Measurements from ENCODE around the gene ATL1. TPM values are rescaled to one million over a fixed set of nuclear protein-coding genes. Genes with fewer than 3 reads are reported as not detected.

Gene ATL1
- total and polyA plus RNA-seq, 2 experiments from 2014 or later: 3.5 to 7.0 TPM

- no peaks in the 10 kb centered on the region for H3K79me2 ChIP-seq (replicated peaks; ENCODE audit: insufficient read depth)
- H3K4me2 ChIP-seq: no peak overlapping the region
- H3K4me1 Mint-ChIP-seq: no peaks in the 10 kb centered on the region; the same call in 1 of the 3 replicates
- DNase-seq (ENCODE audit: low spot score) (no peak), ATAC-seq (no peak)
- no peaks in the 10 kb centered on the region for H3K9me2 ChIP-seq (ENCODE audit: insufficient read depth)
- H3K4me3 Mint-ChIP-seq: no peak overlapping the region
- H4K20me1 ChIP-seq (replicated peaks; ENCODE audit: insufficient read depth): no peaks in the 10 kb centered on the region
- no peak overlapping the region for H2AFZ ChIP-seq
- TF ChIP-seq REST (IDR thresholded peaks at IDR 0.05; ENCODE audit: unreplicated experiment) (no peak), POLR2AphosphoS5 (IDR thresholded peaks at IDR 0.05; ENCODE audit: low read depth) (no peak), ZNF114 (CRISPR knock-in tag; IDR thresholded peaks at IDR 0.05) (no peak), ZNF331 (CRISPR knock-in tag; IDR thresholded peaks at IDR 0.05; ENCODE audit: low read depth) (no peak)
- no peak overlapping the region for H3K27ac Mint-ChIP-seq
- H3K36me3 ChIP-seq (ENCODE audit: insufficient read depth): no peaks in the 10 kb centered on the region
- H3K27ac ChIP-seq (ENCODE audit: low read depth): no peak overlapping the region
- H3K36me3 Mint-ChIP-seq (ENCODE audit: low read depth): no peaks in the 10 kb centered on the region
- no peaks in the 10 kb centered on the region for H3F3A ChIP-seq (replicated peaks; ENCODE audit: low read depth)
- H3K4me3 ChIP-seq: no peak overlapping the region
- H3K27me3 Mint-ChIP-seq (ENCODE audit: insufficient read depth, low read depth, poor library complexity): no peaks in the 10 kb centered on the region
- no peaks in the 10 kb centered on the region for H3K4me1 ChIP-seq (ENCODE audit: insufficient read depth)
- H3K27me3 ChIP-seq (ENCODE audit: insufficient read depth): no peaks in the 10 kb centered on the region
- H3K9me3 Mint-ChIP-seq: no peaks in the 10 kb centered on the region
Observed at GRCh38 chr14:50606468-50606867, 46.5 kb downstream of the ATL1 start.

GRCh38 chr14:50607181-50607580, 47.2 kb downstream of the ATL1 start:
- H3K4me1 Mint-ChIP-seq: no peaks in the 10 kb centered on the region
- H3K36me3 Mint-ChIP-seq (ENCODE audit: low read depth): no peaks in the 10 kb centered on the region
- H3K9me3 Mint-ChIP-seq: no peaks in the 10 kb centered on the region
- Histone ChIP-seq H3K79me2 (replicated peaks; ENCODE audit: insufficient read depth) (no peaks in the 10 kb centered on the region), H4K20me1 (replicated peaks; ENCODE audit: insufficient read depth) (no peaks in the 10 kb centered on the region), H3K4me1 (ENCODE audit: insufficient read depth) (no peaks in the 10 kb centered on the region), H3K4me3 (no peak overlapping the region), H2AFZ (no peak overlapping the region), H3K27ac (ENCODE audit: low read depth) (no peak overlapping the region), H3F3A (replicated peaks; ENCODE audit: low read depth) (no peaks in the 10 kb centered on the region), H3K9me2 (ENCODE audit: insufficient read depth) (no peaks in the 10 kb centered on the region), H3K4me2 (no peak overlapping the region), H3K36me3 (ENCODE audit: insufficient read depth) (no peaks in the 10 kb centered on the region), H3K27me3 (ENCODE audit: insufficient read depth) (no peaks in the 10 kb centered on the region)
- DNase-seq (ENCODE audit: low spot score) (no peak), ATAC-seq (no peak)
- no peak for TF ChIP-seq EZH2phosphoT487 (IDR thresholded peaks at IDR 0.05; ENCODE audit: unreplicated experiment)
- no peak overlapping the region for H3K4me3 Mint-ChIP-seq
- no peak overlapping the region for H3K27ac Mint-ChIP-seq
- H3K27me3 Mint-ChIP-seq (ENCODE audit: insufficient read depth, low read depth, poor library complexity): no peaks in the 10 kb centered on the region

- no peaks in the 10 kb centered on the region for H3K36me3 ChIP-seq (ENCODE audit: insufficient read depth)
- Mint-ChIP-seq H3K9me3 (no peaks in the 10 kb centered on the region), H3K27ac (no peak overlapping the region), H3K36me3 (ENCODE audit: low read depth) (no peaks in the 10 kb centered on the region), H3K27me3 (ENCODE audit: insufficient read depth, low read depth, poor library complexity) (no peaks in the 10 kb centered on the region), H3K4me1 (no peaks in the 10 kb centered on the region), H3K4me3 (no peak overlapping the region)
- H3K79me2 ChIP-seq (replicated peaks; ENCODE audit: insufficient read depth): no peaks in the 10 kb centered on the region
- no peak overlapping the region for H3K4me2 ChIP-seq
- H3K4me1 ChIP-seq (ENCODE audit: insufficient read depth): no peaks in the 10 kb centered on the region
- DNase-seq (ENCODE audit: low spot score): no peak
- no peaks in the 10 kb centered on the region for H3K27me3 ChIP-seq (ENCODE audit: insufficient read depth)
- H3K4me3 ChIP-seq: no peak overlapping the region
- H3K9me2 ChIP-seq (ENCODE audit: insufficient read depth): no peaks in the 10 kb centered on the region
- ATAC-seq: no peak
- no peak overlapping the region for H3K27ac ChIP-seq (ENCODE audit: low read depth)
- no peak overlapping the region for H2AFZ ChIP-seq
- no peaks in the 10 kb centered on the region for H3F3A ChIP-seq (replicated peaks; ENCODE audit: low read depth)
- no peaks in the 10 kb centered on the region for H4K20me1 ChIP-seq (replicated peaks; ENCODE audit: insufficient read depth)
- TF ChIP-seq POLR2AphosphoS5 (IDR thresholded peaks at IDR 0.05; ENCODE audit: low read depth) (no peak), CTCF (conservative IDR thresholded peaks at IDR 0.05; ENCODE audit: low read depth in 2 of 2) (no peak), CREB1 (CRISPR knock-in tag; IDR thresholded peaks at IDR 0.05; ENCODE audit: low read depth) (no peak), ZNF114 (CRISPR knock-in tag; IDR thresholded peaks at IDR 0.05) (no peak), EZH2 (IDR thresholded peaks at IDR 0.05; ENCODE audit: low read depth, unreplicated experiment) (no peak), NANOG (IDR thresholded peaks at IDR 0.05; ENCODE audit: borderline replicate concordance) (no peak), ETS1 (IDR thresholded peaks at IDR 0.05) (no peak)
Observed at GRCh38 chr14:50607761-50608160, 47.8 kb downstream of the ATL1 start.

All from GM23338 (cell line).